Right lung (tissue), 5 donors: ENCODE data around the gene PLXNC1. TPM values are rescaled to one million over a fixed set of nuclear protein-coding genes. Genes with fewer than 3 reads are reported as not detected.

Source experiments
- DNase-seq, 2 donors: peaks; one replicate each; pipeline ENCODE4 v3.0.0-alpha.2; 2013
- polyA plus RNA-seq, 5 donors: library from polyadenylated mRNA; unstranded; fragments of 120-200 nt; gene quantifications; one replicate each; pipeline versions ENCODE4 v1.2.1 to v1.2.3, GENCODE V29; 2013; ENCODE audit warnings: inconsistent platforms in 1 of 5, low replicate concordance in 1 of 5; ENCODE audit not compliant: insufficient read length in 5 of 5, insufficient read depth in 1 of 5

PLXNC1 gene
- polyA plus RNA-seq, 5 donors = 8.1 to 11.7 (median 10.0) TPM

- DNase-seq = no peak
Observed at GRCh38 chr12:94338006-94338794, 189.8 kb downstream of the PLXNC1 start.

GRCh38 chr12:94340573-94340972 is 192.2 kb downstream of the PLXNC1 start:
- DNase-seq = no peak

GRCh38 chr12:94353130-94353529 is 204.8 kb downstream of the PLXNC1 start:
- DNase-seq = no peak
